Prostate gland (tissue), 2 donors: ENCODE results near the gene NAA40.

Source experiments
- POLR2A ChIP-seq: fragments of 450-650 bp; IDR thresholded peaks from one replicate; pipeline ENCODE4 v1.6.1; 2016; ENCODE audit warnings: antibody characterized with exemption, mild to moderate bottlenecking
- POLR2AphosphoS5 ChIP-seq: sonication (generic); formaldehyde crosslinking; IDR thresholded peaks from one replicate; pipeline ENCODE4 v1.6.1; 2017; ENCODE audit warnings: antibody characterized with exemption
- TF ChIP-seq, protein P1 (sequence below), 4 experiments: fragments of 200-600 bp in 2 of 4; fragments of 450-650 bp in 2 of 4; sonication (generic) in 2 of 4; IDR thresholded peaks; 1 replicate in 3 of 4; 2 replicates in 1 of 4; pipeline ENCODE4 v1.5.1; 2016 to 2019; ENCODE audit warnings: antibody characterized with exemption in 4 of 4, mild to moderate bottlenecking in 2 of 4, moderate library complexity in 2 of 4

- TF ChIP-seq POLR2AphosphoS5 (no peak), POLR2A (no peak)
- TF ChIP-seq, protein P1, sequence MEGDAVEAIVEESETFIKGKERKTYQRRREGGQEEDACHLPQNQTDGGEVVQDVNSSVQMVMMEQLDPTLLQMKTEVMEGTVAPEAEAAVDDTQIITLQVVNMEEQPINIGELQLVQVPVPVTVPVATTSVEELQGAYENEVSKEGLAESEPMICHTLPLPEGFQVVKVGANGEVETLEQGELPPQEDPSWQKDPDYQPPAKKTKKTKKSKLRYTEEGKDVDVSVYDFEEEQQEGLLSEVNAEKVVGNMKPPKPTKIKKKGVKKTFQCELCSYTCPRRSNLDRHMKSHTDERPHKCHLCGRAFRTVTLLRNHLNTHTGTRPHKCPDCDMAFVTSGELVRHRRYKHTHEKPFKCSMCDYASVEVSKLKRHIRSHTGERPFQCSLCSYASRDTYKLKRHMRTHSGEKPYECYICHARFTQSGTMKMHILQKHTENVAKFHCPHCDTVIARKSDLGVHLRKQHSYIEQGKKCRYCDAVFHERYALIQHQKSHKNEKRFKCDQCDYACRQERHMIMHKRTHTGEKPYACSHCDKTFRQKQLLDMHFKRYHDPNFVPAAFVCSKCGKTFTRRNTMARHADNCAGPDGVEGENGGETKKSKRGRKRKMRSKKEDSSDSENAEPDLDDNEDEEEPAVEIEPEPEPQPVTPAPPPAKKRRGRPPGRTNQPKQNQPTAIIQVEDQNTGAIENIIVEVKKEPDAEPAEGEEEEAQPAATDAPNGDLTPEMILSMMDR (IDR thresholded peaks at IDR 0.05) = no peak
Measured at GRCh38 chr11:63907808-63908530, 30.8 kb upstream of the NAA40 start.
